PFSK-1 (cell line): ENCODE data around the gene GPATCH2L.

Source experiments
- POLR2AphosphoS5 ChIP-seq: IDR thresholded peaks from 2 replicates; pipeline ENCODE4 v1.6.1; 2012; ENCODE audit warnings: low read depth, mild to moderate bottlenecking, control low read depth, low read length, moderate library complexity
- SIN3A ChIP-seq: IDR thresholded peaks from 2 replicates; pipeline ENCODE4 v1.6.1; 2012; ENCODE audit warnings: mild to moderate bottlenecking, low read length, moderate library complexity, borderline replicate concordance; ENCODE audit not compliant: insufficient read depth
- TAF1 ChIP-seq: IDR thresholded peaks from 2 replicates; pipeline ENCODE4 v1.6.1; 2012; ENCODE audit warnings: low read length, control low read depth, borderline replicate concordance; ENCODE audit not compliant: insufficient read depth

- TF ChIP-seq TAF1 (no peak), POLR2AphosphoS5 (no peak), SIN3A (no peak)
Observed at GRCh38 chr14:76245097-76245496, 93.4 kb downstream of the GPATCH2L start.
